HG02885 (cell line): ENCODE measurements around the gene VASH2.

Source experiments
- ATAC-seq: cut with Tn5 transposase; IDR thresholded peaks from one replicate; pipeline ENCODE4 v1.9.1; 2021; ENCODE audit warnings: mild to moderate bottlenecking; ENCODE audit not compliant: unreplicated experiment, poor library complexity

VASH2 gene

GRCh38 chr1:212928323-212929291 is 21.7 kb upstream of the VASH2 start:
- ATAC-seq: peak; percentile 75

- peak; percentile 52 for ATAC-seq
These were observed 19.2 kb upstream of the VASH2 start for GRCh38 chr1:212930986-212931678.

- ATAC-seq: no peak
These were observed 16.4 kb upstream of the VASH2 start for GRCh38 chr1:212933815-212934471.

GRCh38 chr1:212935387-212935981 is 14.9 kb upstream of the VASH2 start:
- ATAC-seq: no peak

- no peak for ATAC-seq
These were observed 13.3 kb upstream of the VASH2 start for GRCh38 chr1:212937034-212937433.

- ATAC-seq: no peak
These were observed 11.5 kb upstream of the VASH2 start for GRCh38 chr1:212938846-212939245.

- ATAC-seq: no peak
These were observed 8.9 kb upstream of the VASH2 start for GRCh38 chr1:212941452-212941851.

GRCh38 chr1:212942679-212943392 is 7.5 kb upstream of the VASH2 start:
- ATAC-seq: no peak

- ATAC-seq: no peak
These were observed 7.0 kb upstream of the VASH2 start for GRCh38 chr1:212943393-212943710.

GRCh38 chr1:212944229-212944901 is 6.0 kb upstream of the VASH2 start:
- peak; percentile 60 for ATAC-seq

GRCh38 chr1:212945056-212945455 is 5.3 kb upstream of the VASH2 start:
- ATAC-seq: no peak

GRCh38 chr1:212945463-212946160 is 4.7 kb upstream of the VASH2 start:
- no peak for ATAC-seq

- no peak for ATAC-seq
These were observed 3.5 kb upstream of the VASH2 start for GRCh38 chr1:212946872-212947271.

- no peak for ATAC-seq
These were observed 570 bp upstream of the VASH2 start for GRCh38 chr1:212949771-212950170.

- ATAC-seq: no peak
These were observed 995 bp downstream of the VASH2 start for GRCh38 chr1:212951126-212951946.

- ATAC-seq: no peak
These were observed 1.8 kb downstream of the VASH2 start for GRCh38 chr1:212951947-212952640.

GRCh38 chr1:212952641-212952976 is 2.3 kb downstream of the VASH2 start:
- no peak for ATAC-seq

GRCh38 chr1:212953321-212953720 is 3.0 kb downstream of the VASH2 start:
- ATAC-seq: no peak
